Uterus (tissue), 4 donors: Measurements from ENCODE around the gene FDXR. TPM values are rescaled to one million over a fixed set of nuclear protein-coding genes. Genes with fewer than 3 reads are reported as not detected.

Experiments
- DNase-seq, 2 donors: peaks; one replicate each; pipeline ENCODE4 v3.0.0-alpha.2; 2019 to 2020
- H3K27ac ChIP-seq, 2 donors: fragments of 200-600 bp; sonication (generic); 1 replicate in 1 of 2; 2 replicates in 1 of 2; pipeline ENCODE4 v1.5.1; 2016 to 2018
- H3K27me3 ChIP-seq, 2 donors: fragments of 200-600 bp; sonication (generic); one replicate each; pipeline ENCODE4 v1.5.1; 2018 to 2019; ENCODE audit warnings: control low read depth in 1 of 2
- H3K36me3 ChIP-seq, 2 donors: fragments of 200-600 bp; sonication (generic); one replicate each; pipeline ENCODE4 v1.5.1; 2019; ENCODE audit warnings: control low read depth in 1 of 2
- H3K4me1 ChIP-seq, 2 donors: fragments of 200-600 bp; sonication (generic); one replicate each; pipeline ENCODE4 v1.5.1; 2018 to 2019; ENCODE audit warnings: control low read depth in 1 of 2
- H3K4me3 ChIP-seq, 2 donors: fragments of 200-600 bp; sonication (generic); 1 replicate in 1 of 2; 2 replicates in 1 of 2; pipeline ENCODE4 v1.5.1; 2018 to 2019; ENCODE audit warnings: mild to moderate bottlenecking in 1 of 2
- H3K9me3 ChIP-seq, 2 donors: fragments of 200-600 bp; sonication (generic); one replicate each; pipeline ENCODE4 v1.5.1; 2019; ENCODE audit warnings: control low read depth in 1 of 2
- CTCF ChIP-seq, 4 experiments: fragments of 200-600 bp in 2 of 4; fragments of 450-650 bp in 2 of 4; sonication (generic) in 2 of 4; IDR thresholded peaks; one replicate each; pipeline ENCODE4 v1.5.1; 2016 to 2019; ENCODE audit warnings: antibody characterized with exemption in 4 of 4, mild to moderate bottlenecking in 2 of 4, moderate library complexity in 1 of 4
- POLR2A ChIP-seq, 2 donors: fragments of 450-650 bp; IDR thresholded peaks; one replicate each; pipeline ENCODE4 v1.6.1; 2016; ENCODE audit warnings: antibody characterized with exemption in 2 of 2, mild to moderate bottlenecking in 1 of 2, moderate library complexity in 1 of 2
- intact Hi-C: fragments of 100-400 bp; cut with DNase I; formaldehyde crosslinking; loops from one replicate; pipeline ENCODE4 v1.15.1; 2023; ENCODE audit warnings: low total_unique reads
- total RNA-seq, 4 donors: library from RNA; depleted of rRNA in 3 of 4; stranded (reverse); fragments of >200 nt in 3 of 4; gene quantifications; one replicate each; pipeline versions ENCODE4 v1.1.0 to v1.2.4, GENCODE V29; 2014 to 2023
- donor health status: DM: yes; HTN: yes; CAD: no.

FDXR gene
- total RNA-seq, 4 donors from 2014 or later, result 5.1 to 13.4 (median 7.2) TPM; not detected in 1

GRCh38 chr17:74815550-74816370 is 57.0 kb downstream of the FDXR start:
- DNase-seq, result no peak
- intact Hi-C loops, result no loop called here
- H3K4me1 ChIP-seq, result no peaks in the 10 kb centered on the region
- no peak overlapping the region for H3K4me3 ChIP-seq
- no peaks in the 10 kb centered on the region for H3K36me3 ChIP-seq
- H3K27ac ChIP-seq, result no peak overlapping the region
- H3K27me3 ChIP-seq, result no peaks in the 10 kb centered on the region
- TF ChIP-seq CTCF (IDR thresholded peaks at IDR 0.05) (no peak), POLR2A (IDR thresholded peaks at IDR 0.05) (no peak)
- no peaks in the 10 kb centered on the region for H3K9me3 ChIP-seq

DNA sequence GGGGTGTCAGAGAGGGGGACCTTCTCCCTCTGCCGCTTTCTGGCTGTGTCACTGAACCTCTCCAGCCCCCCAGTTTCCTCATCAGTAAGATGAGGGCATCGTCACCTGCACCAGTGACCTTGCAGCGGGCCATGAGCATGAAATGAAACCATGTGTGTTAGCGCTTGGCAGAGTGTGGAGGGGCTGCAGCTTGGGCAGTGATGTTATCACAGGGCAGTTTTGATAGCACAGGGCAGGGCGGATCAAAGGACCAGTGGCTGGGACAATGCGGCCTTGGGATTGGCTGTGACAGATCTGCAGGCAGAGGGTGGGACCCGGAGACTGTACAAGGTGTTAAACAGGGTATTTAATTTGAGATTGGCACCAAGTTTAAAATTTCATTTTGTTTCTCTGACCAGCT is 57.7 kb downstream of the FDXR start:
- Histone ChIP-seq H3K27me3 (no peaks in the 10 kb centered on the region), H3K9me3 (no peaks in the 10 kb centered on the region), H3K4me3 (no peak overlapping the region), H3K27ac (no peak overlapping the region), H3K36me3 (no peaks in the 10 kb centered on the region), H3K4me1 (no peaks in the 10 kb centered on the region)
- intact Hi-C loops, result no loop called here
- TF ChIP-seq POLR2A (IDR thresholded peaks at IDR 0.05) (no peak), CTCF (IDR thresholded peaks at IDR 0.05) (no peak)
- no peak for DNase-seq

- Histone ChIP-seq H3K27me3 (no peaks in the 10 kb centered on the region), H3K27ac (no peak overlapping the region), H3K4me3 (no peak overlapping the region), H3K9me3 (no peaks in the 10 kb centered on the region), H3K36me3 (no peaks in the 10 kb centered on the region), H3K4me1 (no peaks in the 10 kb centered on the region)
- intact Hi-C loops, result no loop called here
- DNase-seq, result no peak
- TF ChIP-seq POLR2A (IDR thresholded peaks at IDR 0.05) (no peak), CTCF (IDR thresholded peaks at IDR 0.05) (no peak)
Observed at GRCh38 chr17:74814453-74814852, 58.3 kb downstream of the FDXR start.

Other genes with a start within 250 kb of the FDXR start
- gene CD300E, start 249.3 kb downstream of the FDXR start, total RNA-seq, result under 1 TPM in 2 of 4 donors, not detected in 2; 0.07 to 0.88 TPM
- under 1 TPM in 2 of 4 donors, not detected in 2; 0.27 to 0.41 TPM for gene CD300LF, start 160.1 kb downstream of the FDXR start, total RNA-seq
- gene RAB37, start 135.7 kb downstream of the FDXR start, total RNA-seq, result 1 to 10 TPM in 3 of 4 donors, under 1 TPM in 1; under 0.01 to 5.0 (median 1.7) TPM
- 10 to 100 TPM in 3 of 4 donors, 1 to 10 TPM in 1; 3.3 to 16.9 (median 12.0) TPM for gene NHERF1, start 124.4 kb downstream of the FDXR start, total RNA-seq
- gene NAT9, start 96.6 kb downstream of the FDXR start, total RNA-seq, result 10 to 100 TPM in 3 of 4 donors, 1 to 10 TPM in 1; 5.4 to 53.3 (median 33.9) TPM
- gene GRIN2C, start 13.1 kb downstream of the FDXR start, total RNA-seq, result under 1 TPM in 2 of 4 donors, not detected in 2; 0.55 to 0.90 TPM
- gene FADS6, start 20.6 kb upstream of the FDXR start, total RNA-seq, result not detected
- gene USH1G, start 50.3 kb upstream of the FDXR start, total RNA-seq, result 1 to 10 TPM in 2 of 4 donors, not detected in 2; 1.5 to 6.1 TPM
- under 1 TPM in 1 of 4 donors, not detected in 3; 0.46 TPM for gene OTOP2, start 51.3 kb upstream of the FDXR start, total RNA-seq
- not detected for gene OTOP3, start 62.9 kb upstream of the FDXR start, total RNA-seq
- gene HID1, start 99.8 kb upstream of the FDXR start, total RNA-seq, result 10 to 100 TPM in 2 of 4 donors, 1 to 10 TPM in 2; 4.4 to 46.2 (median 22.6) TPM
- 10 to 100 TPM in 1 of 4 donors, 1 to 10 TPM in 3; 4.7 to 25.4 (median 6.7) TPM for gene CDR2L, start 114.6 kb upstream of the FDXR start, total RNA-seq
- gene MRPL58, start 139.7 kb upstream of the FDXR start, total RNA-seq, result 10 to 100 TPM; 18.2 to 26.4 (median 20.8) TPM
- gene ATP5PD, start 174.0 kb upstream of the FDXR start, total RNA-seq, result 100 to 1,000 TPM; 117 to 282 (median 168) TPM
- 10 to 100 TPM in 2 of 4 donors, 1 to 10 TPM in 2; 2.4 to 39.0 (median 15.0) TPM for gene KCTD2, start 174.2 kb upstream of the FDXR start, total RNA-seq
- gene SLC16A5, start 215.0 kb upstream of the FDXR start, total RNA-seq, result 10 to 100 TPM in 2 of 4 donors, 1 to 10 TPM in 1, not detected in 1; 4.1 to 17.5 (median 12.1) TPM
- 1 to 10 TPM in 2 of 4 donors, under 1 TPM in 2; 0.29 to 9.2 (median 2.0) TPM for gene ARMC7, start 237.0 kb upstream of the FDXR start, total RNA-seq